Endothelial cell of umbilical vein (primary cell): ENCODE measurements around the gene ZFP90. TPM values are rescaled to one million over a fixed set of nuclear protein-coding genes. Genes with fewer than 3 reads are reported as not detected.

ENCODE experiments used
- BruUV-seq: library from RNA; stranded (reverse); fragments of 400-500 nt; replicated peaks from 2 replicates; lab custom pipeline; 2021; lab: Mats Ljungman, UMichigan
- CTCF ChIA-PET: fragments of 300-600, 350-600 bp; sonication (Branson Sonifier 250); formaldehyde crosslinking; loops from one replicate; lab custom pipeline; 2021; ENCODE audit warnings: antibody characterized with exemption, inconsistent platforms; lab: Charles Lee
- POLR2A ChIA-PET: fragments of 300-600, 350-600 bp; sonication (Branson Sonifier 250); formaldehyde crosslinking; loops from one replicate; lab custom pipeline; 2021; ENCODE audit warnings: antibody characterized with exemption, inconsistent platforms; lab: Charles Lee
- DNase-seq: peaks from one replicate; pipeline ENCODE4 v3.0.0-alpha.2; 2011; ENCODE audit warnings: low read depth, low spot score
- FAIRE-seq: peaks from 2 replicates; lab custom pipeline; 2011; peaks lifted over from hg19 to GRCh38; lab: Jason Lieb, UNC
- H2AFZ ChIP-seq: 2 replicates; pipeline ENCODE4 v1.6.0; 2012; ENCODE audit warnings: low read depth, low read length, control low read depth, inconsistent platforms
- H3K27ac ChIP-seq: 2 replicates; pipeline ENCODE4 v1.5.1; 2011; ENCODE audit warnings: low read depth, mild to moderate bottlenecking, control low read depth, low read length, moderate library complexity; ENCODE audit not compliant: insufficient read depth
- H3K27me3 ChIP-seq, 2 experiments: 2 replicates each; pipeline versions ENCODE4 v1.6.0 to v1.6.1; 2011; ENCODE audit warnings: low read length in 2 of 2, mixed read lengths in 1 of 2; ENCODE audit not compliant: control insufficient read depth in 2 of 2, insufficient read depth in 2 of 2
- H3K36me3 ChIP-seq, 2 experiments: 2 replicates in 1 of 2; 3 replicates in 1 of 2; pipeline ENCODE4 v1.5.1; 2011; ENCODE audit warnings: low read length in 2 of 2, mild to moderate bottlenecking in 1 of 2, moderate library complexity in 1 of 2; ENCODE audit not compliant: control insufficient read depth in 2 of 2, insufficient read depth in 2 of 2; ENCODE audit errors: extremely low read depth in 1 of 2
- H3K4me1 ChIP-seq: 3 replicates; pipeline ENCODE4 v1.5.1; 2011; ENCODE audit warnings: mild to moderate bottlenecking, low read length; ENCODE audit not compliant: control insufficient read depth, insufficient read depth; ENCODE audit errors: extremely low read depth
- H3K4me2 ChIP-seq: 2 replicates; pipeline ENCODE4 v1.6.1; 2011; ENCODE audit warnings: low read length, control low read depth, mixed read lengths; ENCODE audit not compliant: insufficient read depth
- H3K4me3 ChIP-seq, 3 experiments: fragments of 200-600 bp in 1 of 3; sonication (generic), shearing (Covaris generic) in 1 of 3; replicated peaks in 1 of 3; 2 replicates each; pipeline ENCODE4 v1.5.1; 2011 to 2016; ENCODE audit warnings: control low read depth in 3 of 3, low read length in 3 of 3, mild to moderate bottlenecking in 2 of 3, inconsistent platforms in 1 of 3, low read depth in 1 of 3, moderate library complexity in 1 of 3; ENCODE audit not compliant: insufficient read depth in 1 of 3
- H3K79me2 ChIP-seq: 2 replicates; pipeline ENCODE4 v1.6.0; 2012; ENCODE audit warnings: low read length, inconsistent platforms; ENCODE audit not compliant: control insufficient read depth, insufficient read depth
- H3K9ac ChIP-seq: replicated peaks from 2 replicates; pipeline ENCODE3; 2011; ENCODE audit warnings: low read length, control low read depth; ENCODE audit not compliant: insufficient read depth; ENCODE audit errors: extremely low read depth
- H3K9me1 ChIP-seq: replicated peaks from 3 replicates; pipeline ENCODE4 v1.6.0; 2011; ENCODE audit warnings: mild to moderate bottlenecking, low read length; ENCODE audit not compliant: control insufficient read depth, insufficient read depth; ENCODE audit errors: extremely low read depth
- H3K9me3 ChIP-seq: replicated peaks from 2 replicates; pipeline ENCODE4 v1.5.1; 2012; ENCODE audit warnings: low read length, inconsistent platforms; ENCODE audit not compliant: control insufficient read depth, insufficient read depth
- H4K20me1 ChIP-seq: replicated peaks from 2 replicates; pipeline ENCODE3; 2011; ENCODE audit warnings: mild to moderate bottlenecking, low read length; ENCODE audit not compliant: control insufficient read depth, insufficient read depth; ENCODE audit errors: extremely low read depth
- CTCF ChIP-seq, 2 donors: IDR thresholded peaks; 1 replicate in 1 of 2; 2 replicates in 1 of 2; pipeline ENCODE4 v1.5.1; 2011; ENCODE audit warnings: low read length in 2 of 2, mild to moderate bottlenecking in 2 of 2, moderate library complexity in 2 of 2, control low read depth in 1 of 2, inconsistent platforms in 1 of 2, low read depth in 1 of 2; ENCODE audit not compliant: insufficient read depth in 1 of 2; ENCODE audit errors: extremely low read depth in 1 of 2
- EZH2 ChIP-seq: IDR thresholded peaks from 2 replicates; pipeline ENCODE4 v1.6.1; 2012; ENCODE audit warnings: borderline replicate concordance, low read depth, mild to moderate bottlenecking, moderate library complexity, low read length, inconsistent platforms; ENCODE audit not compliant: severe bottlenecking
- FOS ChIP-seq: IDR thresholded peaks from 2 replicates; pipeline ENCODE4 v1.6.1; 2011; ENCODE audit warnings: mild to moderate bottlenecking, low read length, moderate library complexity, borderline replicate concordance; ENCODE audit not compliant: insufficient read depth
- GATA2 ChIP-seq: IDR thresholded peaks from 2 replicates; pipeline ENCODE4 v1.7.0; 2011; ENCODE audit warnings: low read depth, mild to moderate bottlenecking, moderate library complexity, mixed read lengths, low read length; ENCODE audit not compliant: insufficient read length, insufficient read depth
- JUN ChIP-seq: IDR thresholded peaks from 2 replicates; pipeline ENCODE4 v1.6.1; 2011; ENCODE audit warnings: borderline replicate concordance, low read depth; ENCODE audit not compliant: insufficient read length, insufficient read depth
- MAX ChIP-seq: IDR thresholded peaks from 2 replicates; pipeline ENCODE4 v1.6.1; 2011; ENCODE audit not compliant: insufficient read depth, insufficient read length
- MYC ChIP-seq: IDR thresholded peaks from one replicate; pipeline ENCODE4 v1.6.1; 2011; ENCODE audit warnings: mild to moderate bottlenecking, low read depth, low read length
- POLR2A ChIP-seq: IDR thresholded peaks from 2 replicates; pipeline ENCODE4 v1.6.1; 2012; ENCODE audit warnings: low read depth, mild to moderate bottlenecking, control low read depth, low read length
- POLR2AphosphoS5 ChIP-seq: IDR thresholded peaks from 2 replicates; pipeline ENCODE4 v1.6.1; 2012; ENCODE audit warnings: low read depth, mild to moderate bottlenecking, control low read depth, low read length, moderate library complexity; ENCODE audit not compliant: insufficient read depth
- dilution Hi-C: fragments of 300-500 bp; cut with MboI; formaldehyde crosslinking; loops from one replicate; pipeline ENCODE4 v1.15.0; 2019; ENCODE audit warnings: low sequenced_read_pairs; ENCODE audit not compliant: extremely low pct_ligation_motif_present
- intact Hi-C: fragments of 100-400 bp; cut with micrococcal nuclease; formaldehyde crosslinking; loops from one replicate; pipeline ENCODE4 v1.10.0; 2022
- polyA plus RNA-seq, 4 experiments: library from polyadenylated mRNA; depleted of rRNA in 3 of 4; stranded (reverse) in 3 of 4; unstranded in 1 of 4; fragments of >200 nt; gene quantifications; 2 replicates each; pipeline versions ENCODE4 v1.2.1 to v1.2.3, GENCODE V29; 2011 to 2012; ENCODE audit warnings: missing spikeins in 1 of 4
- total RNA-seq: library from RNA; stranded (reverse); gene quantifications from 2 replicates; pipeline ENCODE4 v1.2.3, GENCODE V29; 2021

Gene ZFP90
- total and polyA plus RNA-seq, 2 donors (not counting 3 experiments of a cell fraction or from before 2014, with no cell fraction given) = 10.9 to 22.4 TPM

GRCh38 chr16:68491576-68491950, 47.5 kb upstream of the ZFP90 start:
- POLR2A ChIA-PET = no interaction called here
- BruUV-seq = no TSS peak

GRCh38 chr16:68492151-68492542, 46.9 kb upstream of the ZFP90 start:
- H4K20me1 ChIP-seq = no peaks in the 10 kb centered on the region
- dilution Hi-C loops = no loop called here
- no peak overlapping the region for H3K27ac ChIP-seq
- H3K79me2 ChIP-seq = no peaks in the 10 kb centered on the region
- H3K27me3 ChIP-seq = no peaks in the 10 kb centered on the region
- no TSS peak for BruUV-seq
- H3K9me1 ChIP-seq = no peaks in the 10 kb centered on the region
- H3K9ac ChIP-seq = no peak overlapping the region
- intact Hi-C loops = no loop called here
- no peaks in the 10 kb centered on the region for H3K36me3 ChIP-seq
- TF ChIP-seq JUN (no peak), GATA2 (no peak), EZH2 (no peak), MYC (no peak), FOS (no peak), POLR2AphosphoS5 (no peak), POLR2A (no peak), CTCF (IDR thresholded peaks at IDR 0.05; ENCODE audit: extremely low read depth in 1 of 2, insufficient read depth in 1 of 2, low read depth in 1 of 2, low read length in 2 of 2) (no peak), MAX (no peak)
- no peak overlapping the region for H2AFZ ChIP-seq
- no peak overlapping the region for H3K4me2 ChIP-seq
- no peaks in the 10 kb centered on the region for H3K4me1 ChIP-seq
- no peak overlapping the region for H3K4me3 ChIP-seq
- no peak for FAIRE-seq
- ChIA-PET CTCF (interaction anchor here (1.1 kb wide), 1 partner anchor 29 kb away, joined by 3 read pairs; no protein-coding TSS in a partner anchor), POLR2A (no interaction called here)
- DNase-seq = no peak
- no peaks in the 10 kb centered on the region for H3K9me3 ChIP-seq

More at GRCh38 chr16:68491576-68491950, 47.5 kb upstream of the ZFP90 start:
- Histone ChIP-seq H3K79me2 (no peaks in the 10 kb centered on the region), H3K27me3 (no peaks in the 10 kb centered on the region), H3K36me3 (no peaks in the 10 kb centered on the region), H3K4me3 (no peak overlapping the region), H3K9me1 (no peaks in the 10 kb centered on the region), H2AFZ (no peak overlapping the region), H4K20me1 (no peaks in the 10 kb centered on the region), H3K27ac (no peak overlapping the region), H3K4me2 (no peak overlapping the region), H3K4me1 (no peaks in the 10 kb centered on the region), H3K9ac (no peak overlapping the region), H3K9me3 (no peaks in the 10 kb centered on the region)
- dilution Hi-C loops = no loop called here
- CTCF ChIA-PET = no interaction called here
- FAIRE-seq (no peak), DNase-seq (no peak)
- no peak for TF ChIP-seq FOS
- intact Hi-C loops = no loop called here
